ENCODE results near the gene MIOS. TPM values are rescaled to one million over a fixed set of nuclear protein-coding genes. Genes with fewer than 3 reads are reported as not detected.
A peak's percentile ranks its signal among the peaks of the same experiment; 100 is the strongest.

MIOS gene
- 36.5 and 37.9 TPM in 2 replicates for total RNA-seq
- long read RNA-seq, transcript MIOS-202 (12 exons, 3,095 nt), result major isoform, 11 of 30 reads
- long read RNA-seq, partial matches to known transcripts, result 5 of 30 reads
- long read RNA-seq, other reads (novel, unspliced or antisense), result 11 of 30 reads

GRCh38 chr7:7566651-7567611 is at the start of gene MIOS:
MIOS (plus strand) TSS chr7:7566884; CDS start chr7:7572476, 5,592 bp downstream.
- Mint-ChIP-seq H3K27ac (ENCODE audit: unreplicated experiment) (no peak within 1 kb of the TSS), H3K4me3 (peak within 1 kb of the TSS; percentile 85), H3K27me3 (ENCODE audit: low read depth) (no peaks in the 10 kb centered on the region), H3K4me1 (peaks cover 24% of the 10 kb centered on the region), H3K36me3 (ENCODE audit: low read depth) (peaks cover 18% of the 10 kb centered on the region), H3K9me3 (peaks cover 6% of the 10 kb centered on the region)
- no peak for TF ChIP-seq CTCF (conservative IDR thresholded peaks at IDR 0.05)
- DNase-seq (ENCODE audit: low read depth, low spot score), result peak; percentile 73

- no peak for TF ChIP-seq CTCF (conservative IDR thresholded peaks at IDR 0.05)
Observed at GRCh38 chr7:7517754-7518153, 48.9 kb upstream of the MIOS start.

GRCh38 chr7:7519056-7519455 is 47.6 kb upstream of the MIOS start:
- no peaks in the 10 kb centered on the region for H3K36me3 Mint-ChIP-seq (ENCODE audit: low read depth)
- peaks cover 15% of the 10 kb centered on the region for H3K4me1 Mint-ChIP-seq
- no peak overlapping the region for H3K4me3 Mint-ChIP-seq
- H3K27ac Mint-ChIP-seq (ENCODE audit: unreplicated experiment), result no peak overlapping the region
- no peak for DNase-seq (ENCODE audit: low read depth, low spot score)
- H3K9me3 Mint-ChIP-seq, result no peaks in the 10 kb centered on the region
- no peaks in the 10 kb centered on the region for H3K27me3 Mint-ChIP-seq (ENCODE audit: low read depth)
- TF ChIP-seq CTCF (conservative IDR thresholded peaks at IDR 0.05), result no peak

More at GRCh38 chr7:7517754-7518153, 48.9 kb upstream of the MIOS start:
- no peak for DNase-seq (ENCODE audit: low read depth, low spot score)
- no peaks in the 10 kb centered on the region for H3K27me3 Mint-ChIP-seq (ENCODE audit: low read depth)
- no peak overlapping the region for H3K4me3 Mint-ChIP-seq
- peaks cover 23% of the 10 kb centered on the region for H3K4me1 Mint-ChIP-seq
- H3K36me3 Mint-ChIP-seq (ENCODE audit: low read depth), result no peaks in the 10 kb centered on the region
- no peaks in the 10 kb centered on the region for H3K9me3 Mint-ChIP-seq
- no peak overlapping the region for H3K27ac Mint-ChIP-seq (ENCODE audit: unreplicated experiment)

- H3K36me3 Mint-ChIP-seq (ENCODE audit: low read depth), result no peaks in the 10 kb centered on the region
- H3K27ac Mint-ChIP-seq (ENCODE audit: unreplicated experiment), result no peak overlapping the region
- H3K9me3 Mint-ChIP-seq, result no peaks in the 10 kb centered on the region
- DNase-seq (ENCODE audit: low read depth, low spot score), result no peak
- H3K4me1 Mint-ChIP-seq, result peaks cover 10% of the 10 kb centered on the region
- H3K27me3 Mint-ChIP-seq (ENCODE audit: low read depth), result no peaks in the 10 kb centered on the region
- H3K4me3 Mint-ChIP-seq, result no peak overlapping the region
- no peak for TF ChIP-seq CTCF (conservative IDR thresholded peaks at IDR 0.05)
Observed at GRCh38 chr7:7519528-7519927, 47.2 kb upstream of the MIOS start.

- Mint-ChIP-seq H3K4me3 (no peak overlapping the region), H3K36me3 (ENCODE audit: low read depth) (no peaks in the 10 kb centered on the region), H3K27me3 (ENCODE audit: low read depth) (no peaks in the 10 kb centered on the region), H3K4me1 (peaks cover 2% of the 10 kb centered on the region), H3K27ac (ENCODE audit: unreplicated experiment) (no peak overlapping the region), H3K9me3 (no peaks in the 10 kb centered on the region)
- TF ChIP-seq CTCF (conservative IDR thresholded peaks at IDR 0.05), result no peak
- no peak for DNase-seq (ENCODE audit: low read depth, low spot score)
Observed at GRCh38 chr7:7521259-7521658, 45.4 kb upstream of the MIOS start.
